HUES48 (cell line): ENCODE measurements around the gene CPNE5.

Source experiments
- H3K27ac ChIP-seq: one replicate; pipeline ENCODE4 v1.7.0; 2013; ENCODE audit warnings: low read depth, low read length, inconsistent platforms
- H3K27me3 ChIP-seq: 2 replicates; pipeline ENCODE4 v1.6.1; 2013; ENCODE audit warnings: mild to moderate bottlenecking, low read length; ENCODE audit not compliant: control insufficient read depth, insufficient read depth
- H3K36me3 ChIP-seq: 2 replicates; pipeline ENCODE4 v1.6.1; 2013; ENCODE audit warnings: low read length; ENCODE audit not compliant: control insufficient read depth, insufficient read depth
- H3K4me1 ChIP-seq: 2 replicates; pipeline ENCODE4 v1.6.1; 2013; ENCODE audit warnings: mild to moderate bottlenecking, low read length; ENCODE audit not compliant: control insufficient read depth, insufficient read depth
- H3K4me3 ChIP-seq: 2 replicates; pipeline ENCODE4 v1.5.1; 2013; ENCODE audit warnings: mild to moderate bottlenecking, low read depth, low read length
- H3K9ac ChIP-seq: 2 replicates; pipeline ENCODE4 v1.6.1; 2013; ENCODE audit warnings: mild to moderate bottlenecking, low read depth, low read length, moderate library complexity
- H3K9me3 ChIP-seq: 2 replicates; pipeline ENCODE4 v1.6.1; 2013; ENCODE audit warnings: low read length; ENCODE audit not compliant: control insufficient read depth, insufficient read depth

The CPNE5 gene

DNA sequence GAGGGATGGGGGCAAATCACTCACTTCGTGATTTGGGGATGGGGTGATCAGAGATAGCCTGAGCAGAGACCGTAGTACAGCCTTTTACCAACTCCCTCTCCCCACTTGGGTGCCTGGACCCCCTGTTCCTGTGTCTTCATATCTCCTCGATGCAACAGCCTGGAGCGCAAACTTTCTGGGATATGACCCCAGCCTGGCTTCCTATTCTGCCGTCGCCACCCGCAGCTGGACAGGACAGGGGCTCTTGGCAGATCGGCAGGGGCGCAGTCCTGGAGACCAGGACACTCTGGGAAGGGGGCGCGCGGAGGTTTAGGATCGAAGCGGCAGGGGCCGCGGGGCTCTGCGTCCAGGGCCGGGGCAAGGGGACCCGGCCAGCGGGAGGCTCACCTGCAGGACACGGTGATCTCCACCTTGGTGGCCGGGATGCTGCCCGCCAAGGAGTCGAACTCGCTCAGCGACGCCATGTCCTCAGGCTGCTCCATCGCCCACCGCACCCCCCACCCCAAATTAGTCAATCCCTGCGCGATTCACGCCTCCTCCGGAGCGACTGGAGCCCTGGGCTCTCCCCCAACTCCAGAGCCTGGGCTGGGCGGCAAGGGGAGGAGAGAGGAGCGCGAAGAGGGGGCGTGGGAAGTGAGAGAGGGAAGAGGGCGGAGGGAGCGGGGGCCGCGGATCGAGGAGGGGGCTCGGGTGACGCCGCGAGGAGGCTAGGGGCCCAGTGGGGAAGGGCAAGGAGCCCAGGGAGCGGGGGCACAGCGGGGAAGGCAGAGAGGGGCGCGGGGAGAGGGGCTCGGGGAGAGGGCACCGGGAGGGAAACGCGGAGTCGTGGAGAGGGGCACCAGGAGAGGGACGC is at the start of gene CPNE5:
Gene CPNE5, minus strand, starts transcription at position 549 of the 853 bp plus-strand sequence. Its CDS starts 67 bp downstream, at position 482.
- H3K36me3 ChIP-seq, result no peaks in the 10 kb centered on the region
- H3K27ac ChIP-seq, result no peak within 1 kb of the TSS
- no peaks in the 10 kb centered on the region for H3K9me3 ChIP-seq
- peak within 1 kb of the TSS; percentile 68 for H3K4me3 ChIP-seq
- H3K4me1 ChIP-seq, result peaks cover 6% of the 10 kb centered on the region; the same call in 1 of the 2 replicates
- peaks cover 64% of the 10 kb centered on the region for H3K27me3 ChIP-seq
- no peak within 1 kb of the TSS for H3K9ac ChIP-seq

DNA sequence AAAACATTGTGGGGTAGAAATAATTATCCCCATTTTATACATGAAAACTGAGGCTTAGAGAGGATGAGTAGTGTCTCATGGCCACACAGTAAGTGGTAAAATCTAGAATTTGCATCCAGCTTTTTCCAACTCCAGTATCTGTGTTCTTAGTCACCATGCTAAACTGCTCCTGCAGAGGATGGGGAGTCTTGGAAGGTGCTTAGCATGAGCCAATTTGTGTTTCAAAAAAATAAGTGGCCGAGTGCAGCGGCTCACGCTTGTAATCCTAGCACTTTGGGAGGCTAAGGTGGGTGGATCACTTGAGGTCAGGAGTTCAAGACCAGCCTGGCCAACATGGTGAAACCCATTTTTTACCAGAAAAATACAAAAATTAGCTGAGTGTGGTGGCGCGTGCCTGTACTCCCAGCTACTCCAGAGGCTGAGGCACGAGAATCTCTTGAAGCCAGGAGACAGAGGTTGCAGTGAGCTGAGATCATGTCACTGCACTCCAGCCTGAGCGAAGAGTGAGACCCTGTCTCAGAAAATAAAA is 48.9 kb upstream of the CPNE5 start:
- Histone ChIP-seq H3K4me3 (no peak overlapping the region), H3K36me3 (no peaks in the 10 kb centered on the region), H3K27me3 (no peaks in the 10 kb centered on the region), H3K9me3 (no peaks in the 10 kb centered on the region), H3K27ac (no peak overlapping the region), H3K4me1 (peaks cover 5% of the 10 kb centered on the region; the same call in 1 of the 2 replicates), H3K9ac (no peak overlapping the region)

- Histone ChIP-seq H3K27me3 (no peaks in the 10 kb centered on the region), H3K27ac (no peak overlapping the region), H3K4me1 (peaks cover 5% of the 10 kb centered on the region; the same call in 1 of the 2 replicates), H3K9me3 (no peaks in the 10 kb centered on the region), H3K4me3 (peak overlapping the region; percentile 73; the same call in 1 of the 2 replicates), H3K36me3 (no peaks in the 10 kb centered on the region), H3K9ac (no peak overlapping the region)
Observed at GRCh38 chr6:36886950-36887618, 47.8 kb upstream of the CPNE5 start.

DNA sequence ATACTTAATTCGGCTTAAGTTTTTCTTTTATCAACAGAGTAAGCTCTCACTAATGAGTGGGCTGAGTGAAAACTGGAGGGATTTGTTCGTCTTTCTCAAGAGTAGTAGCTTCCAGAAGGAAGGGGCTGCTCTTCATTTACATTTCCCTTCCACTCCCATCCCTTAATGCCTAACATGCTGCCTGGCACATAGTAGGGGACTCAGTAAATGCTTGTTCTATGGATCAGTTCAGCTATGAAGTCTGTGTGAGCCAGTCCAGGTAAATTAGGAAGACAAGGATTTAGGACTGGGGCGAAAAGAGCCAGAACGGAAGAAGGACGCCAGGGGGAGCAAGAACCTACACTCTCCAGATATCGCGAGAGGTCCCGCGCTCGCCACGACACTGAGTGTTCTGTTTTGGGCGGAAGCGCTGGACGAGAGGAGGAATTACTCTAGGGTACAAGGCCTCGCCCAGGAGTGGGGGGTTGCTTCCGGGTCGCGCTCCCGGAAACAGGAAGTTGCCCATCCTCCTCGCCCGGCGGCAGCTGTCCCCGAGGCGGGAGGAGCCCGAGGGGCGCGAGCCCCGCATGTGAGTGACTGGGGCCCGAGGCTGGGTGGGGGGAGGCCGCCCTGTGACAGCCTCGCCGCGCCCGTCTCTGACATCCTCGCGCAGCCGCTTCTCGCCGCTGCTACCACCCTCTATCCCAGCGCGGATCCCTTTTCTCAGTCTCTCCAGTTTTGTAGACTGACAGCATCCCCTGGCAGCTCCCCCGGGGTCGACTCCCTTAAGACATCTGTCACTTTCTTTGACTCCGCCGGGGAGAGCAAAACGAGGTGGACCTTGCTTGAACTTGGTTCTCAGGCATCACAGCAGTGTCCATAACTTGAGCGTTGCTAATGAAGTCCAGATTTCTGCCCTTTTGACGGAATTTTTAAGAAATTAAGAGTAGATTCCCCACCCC is 46.5 kb upstream of the CPNE5 start, which contains the start of gene C6orf89:
Gene C6orf89, plus strand, starts transcription at position 492 of the 941 bp plus-strand sequence. CDS start 13,493 bp downstream, outside the sequence.
- Histone ChIP-seq H3K27ac (peak within 1 kb of the TSS; percentile 30), H3K9ac (peak within 1 kb of the TSS; percentile 38; the same call in 1 of the 2 replicates), H3K36me3 (no peaks in the 10 kb centered on the region), H3K27me3 (no peaks in the 10 kb centered on the region), H3K9me3 (peaks cover 3% of the 10 kb centered on the region; the same call in 1 of the 2 replicates), H3K4me1 (peaks cover 5% of the 10 kb centered on the region; the same call in 1 of the 2 replicates), H3K4me3 (peak within 1 kb of the TSS; percentile 73)

- peaks cover 5% of the 10 kb centered on the region; the same call in 1 of the 2 replicates for H3K9me3 ChIP-seq
- H3K36me3 ChIP-seq, result no peaks in the 10 kb centered on the region
- H3K27ac ChIP-seq, result no peak overlapping the region
- H3K4me3 ChIP-seq, result no peak overlapping the region
- H3K9ac ChIP-seq, result no peak overlapping the region
- no peaks in the 10 kb centered on the region for H3K27me3 ChIP-seq
- H3K4me1 ChIP-seq, result peaks cover 5% of the 10 kb centered on the region; the same call in 1 of the 2 replicates
Observed at GRCh38 chr6:36884610-36885009, 45.4 kb upstream of the CPNE5 start.

GRCh38 chr6:36875250-36875633 is 36.0 kb upstream of the CPNE5 start:
- H3K27ac ChIP-seq, result peak overlapping the region; percentile 98
- no peaks in the 10 kb centered on the region for H3K9me3 ChIP-seq

GRCh38 chr6:36874443-36875249 is 35.4 kb upstream of the CPNE5 start, which contains the start of gene PPIL1:
TSS of gene PPIL1 (minus strand) at chr6:36874803. CDS start at chr6:36874772, 31 bp downstream.
- peak within 1 kb of the TSS; percentile 100 for H3K4me3 ChIP-seq
- H3K27me3 ChIP-seq, result no peaks in the 10 kb centered on the region
- peaks cover 6% of the 10 kb centered on the region; the same call in 1 of the 2 replicates for H3K4me1 ChIP-seq
- H3K9ac ChIP-seq, result peak within 1 kb of the TSS; percentile 100
- peak within 1 kb of the TSS; percentile 98 for H3K27ac ChIP-seq
- peaks cover 31% of the 10 kb centered on the region for H3K36me3 ChIP-seq
- no peaks in the 10 kb centered on the region for H3K9me3 ChIP-seq

More at GRCh38 chr6:36875250-36875633, 36.0 kb upstream of the CPNE5 start:
- Histone ChIP-seq H3K9ac (peak overlapping the region; percentile 100), H3K27me3 (no peaks in the 10 kb centered on the region), H3K4me1 (peaks cover 6% of the 10 kb centered on the region; the same call in 1 of the 2 replicates), H3K4me3 (peak overlapping the region; percentile 100), H3K36me3 (peaks cover 25% of the 10 kb centered on the region)

DNA sequence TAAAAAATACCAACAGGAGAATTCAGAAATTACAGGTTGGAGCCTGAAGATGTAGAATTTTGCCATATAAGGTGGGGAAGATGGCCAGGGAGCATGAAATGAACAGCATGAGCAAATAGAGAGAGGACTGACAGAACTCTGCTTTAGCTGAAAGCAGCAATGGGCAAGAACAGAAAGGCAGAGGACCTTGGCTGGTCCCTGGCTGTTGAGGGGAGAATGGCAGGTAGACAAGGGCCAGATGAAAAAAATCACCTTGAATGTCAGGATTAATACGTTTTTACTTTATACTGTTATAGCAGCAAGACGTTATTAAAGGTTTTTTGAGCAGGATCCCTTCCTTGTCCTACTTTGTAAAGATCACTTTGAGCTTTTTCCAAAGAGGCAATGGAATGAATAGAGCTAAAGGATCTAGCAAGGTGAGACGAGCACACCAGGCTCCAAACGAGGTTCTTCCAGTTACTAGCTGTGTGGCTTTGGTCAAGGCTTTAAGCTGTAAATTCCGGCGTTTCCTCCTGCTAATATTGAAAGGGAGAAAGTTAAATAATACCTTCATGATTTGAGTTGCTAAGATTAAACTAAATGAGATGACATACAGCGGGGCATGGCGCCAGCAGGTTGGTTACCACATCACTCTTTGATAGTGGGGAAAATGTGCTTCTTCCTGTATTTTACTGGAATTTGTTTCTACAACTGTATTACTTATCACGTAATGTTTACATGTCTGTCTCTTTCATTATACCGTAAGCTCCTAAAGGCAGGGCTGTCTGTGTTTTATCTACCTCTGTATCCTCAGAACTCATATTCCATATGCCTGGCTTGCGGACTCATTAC is 34.6 kb upstream of the CPNE5 start:
- Histone ChIP-seq H3K4me1 (peaks cover 6% of the 10 kb centered on the region; the same call in 1 of the 2 replicates), H3K36me3 (peaks cover 39% of the 10 kb centered on the region), H3K9me3 (no peaks in the 10 kb centered on the region), H3K27me3 (no peaks in the 10 kb centered on the region), H3K27ac (peak overlapping the region; percentile 98), H3K4me3 (peak overlapping the region; percentile 100), H3K9ac (peak overlapping the region; percentile 100)

- Histone ChIP-seq H3K9ac (no peak overlapping the region), H3K27me3 (no peaks in the 10 kb centered on the region), H3K4me1 (peaks cover 6% of the 10 kb centered on the region; the same call in 1 of the 2 replicates), H3K27ac (no peak overlapping the region), H3K4me3 (peak overlapping the region; percentile 100; the same call in 1 of the 2 replicates), H3K36me3 (peaks cover 46% of the 10 kb centered on the region), H3K9me3 (no peaks in the 10 kb centered on the region)
Observed at GRCh38 chr6:36873115-36873514, 33.9 kb upstream of the CPNE5 start.
